ENCODE results near the gene MPC2. TPM values are rescaled to one million over a fixed set of nuclear protein-coding genes. Genes with fewer than 3 reads are reported as not detected.

The MPC2 gene
- total RNA-seq, 4 donors from 2014 or later, result 21.5 to 127 (median 38.5) TPM

- no peak for TF ChIP-seq CTCF (IDR thresholded peaks at IDR 0.05)
- TF ChIP-seq POLR2A (IDR thresholded peaks at IDR 0.05), result no peak
- Histone ChIP-seq H3K4me3 (no peak overlapping the region), H3K9me3 (no peaks in the 10 kb centered on the region), H3K27me3 (no peaks in the 10 kb centered on the region), H3K36me3 (no peaks in the 10 kb centered on the region), H3K4me1 (no peaks in the 10 kb centered on the region), H3K27ac (no peak overlapping the region)
- intact Hi-C loops (cut with DNase I; ENCODE audit: low total_unique reads), result no loop called here
- no peak for DNase-seq
These were observed 10.9 kb upstream of the MPC2 start for GRCh38 chr1:167947733-167948132.

GRCh38 chr1:167943541-167943940, 6.7 kb upstream of the MPC2 start:
- DNase-seq, result no peak
- no peaks in the 10 kb centered on the region for H3K4me1 ChIP-seq
- intact Hi-C loops (cut with DNase I; ENCODE audit: low total_unique reads), result no loop called here
- H3K4me3 ChIP-seq, result no peak overlapping the region
- H3K27me3 ChIP-seq, result no peaks in the 10 kb centered on the region
- H3K36me3 ChIP-seq, result no peaks in the 10 kb centered on the region
- no peak overlapping the region for H3K27ac ChIP-seq
- TF ChIP-seq CTCF (IDR thresholded peaks at IDR 0.05), result no peak
- no peak for TF ChIP-seq POLR2A (IDR thresholded peaks at IDR 0.05)
- H3K9me3 ChIP-seq, result no peaks in the 10 kb centered on the region

GRCh38 chr1:167940264-167940663, 3.4 kb upstream of the MPC2 start:
- no peak overlapping the region for H3K4me3 ChIP-seq
- no peaks in the 10 kb centered on the region for H3K36me3 ChIP-seq
- intact Hi-C loops (cut with DNase I; ENCODE audit: low total_unique reads), result no loop called here
- no peak for TF ChIP-seq POLR2A (IDR thresholded peaks at IDR 0.05)
- TF ChIP-seq CTCF (IDR thresholded peaks at IDR 0.05), result no peak
- H3K4me1 ChIP-seq, result no peaks in the 10 kb centered on the region
- DNase-seq, result no peak
- H3K27me3 ChIP-seq, result no peaks in the 10 kb centered on the region
- H3K9me3 ChIP-seq, result no peaks in the 10 kb centered on the region
- no peak overlapping the region for H3K27ac ChIP-seq

- Histone ChIP-seq H3K27ac (peak overlapping the region; percentile 97 to 98), H3K27me3 (no peaks in the 10 kb centered on the region), H3K36me3 (no peaks in the 10 kb centered on the region), H3K4me1 (peaks cover 0 to 6% of the 10 kb centered on the region in 2 donors), H3K4me3 (peak overlapping the region; percentile 80 to 94), H3K9me3 (no peaks in the 10 kb centered on the region)
- no peak for DNase-seq
- TF ChIP-seq POLR2A (IDR thresholded peaks at IDR 0.05) (no peak), CTCF (IDR thresholded peaks at IDR 0.05) (no peak)
- intact Hi-C loops (cut with DNase I; ENCODE audit: low total_unique reads), result no loop called here
These were observed 1.3 kb upstream of the MPC2 start for GRCh38 chr1:167938080-167938636.

- Histone ChIP-seq H3K27ac (peak overlapping the region; percentile 97 to 98), H3K4me3 (peak overlapping the region; percentile 80 to 94), H3K4me1 (peaks cover 0 to 6% of the 10 kb centered on the region in 2 donors), H3K9me3 (no peaks in the 10 kb centered on the region), H3K36me3 (no peaks in the 10 kb centered on the region), H3K27me3 (no peaks in the 10 kb centered on the region)
- no peak for DNase-seq
- intact Hi-C loops (cut with DNase I; ENCODE audit: low total_unique reads), result no loop called here
- TF ChIP-seq CTCF (IDR thresholded peaks at IDR 0.05) (no peak), POLR2A (IDR thresholded peaks at IDR 0.05) (no peak)
These were observed 788 bp upstream of the MPC2 start for GRCh38 chr1:167937709-167938010.

Data from uterus (tissue), 4 donors.